Dedifferentiated amniotic fluid mesenchymal stem cell (primary cell): ENCODE results near the gene GM2A.
A peak's percentile ranks its signal among the peaks of the same experiment; 100 is the strongest.
"Not testable (repeated sequence)": the region's sequence is repeated elsewhere in the genome, so short reads cannot be mapped to it uniquely, and the experiment has no call there.

Experiments used
- DNase-seq: peaks from one replicate; pipeline ENCODE4 v3.0.0-alpha.2; 2016; ENCODE audit errors: extremely low spot score

Gene GM2A

GRCh38 chr5:151227918-151228447 lies 25.0 kb upstream of the GM2A start:
- no peak for DNase-seq

- DNase-seq: no peak
These were observed 24.0 kb upstream of the GM2A start for GRCh38 chr5:151228986-151229385.

DNA sequence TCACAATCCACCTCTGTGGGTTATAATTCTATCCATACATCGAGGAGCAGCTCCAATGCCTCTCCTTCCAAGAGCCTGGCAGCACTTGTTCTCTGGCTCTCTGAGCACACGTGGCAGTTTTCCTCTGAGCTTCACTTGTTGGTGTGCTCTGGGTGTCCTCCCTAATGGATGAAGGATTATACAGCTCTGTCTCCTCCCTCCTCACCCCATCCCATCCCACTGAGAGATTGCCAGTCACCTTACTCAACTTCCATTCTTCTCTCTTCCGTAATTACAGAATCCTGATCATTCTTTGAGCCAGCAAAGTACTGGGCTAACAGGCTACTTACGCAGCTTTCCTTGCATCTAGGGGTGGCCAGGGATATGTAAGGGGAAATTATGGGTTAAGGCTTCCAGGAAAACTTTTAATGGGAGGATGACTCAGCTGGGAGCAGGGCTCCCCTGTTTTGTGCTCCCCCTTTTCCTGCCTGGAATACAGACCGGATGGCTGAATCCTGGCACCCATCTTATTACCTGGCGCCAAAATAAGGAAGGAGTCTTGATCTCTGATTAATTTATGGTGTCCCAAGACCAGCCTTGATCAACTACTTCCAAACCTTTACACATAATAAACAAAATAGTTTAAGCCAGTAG lies 22.8 kb upstream of the GM2A start:
- DNase-seq: no peak

DNA sequence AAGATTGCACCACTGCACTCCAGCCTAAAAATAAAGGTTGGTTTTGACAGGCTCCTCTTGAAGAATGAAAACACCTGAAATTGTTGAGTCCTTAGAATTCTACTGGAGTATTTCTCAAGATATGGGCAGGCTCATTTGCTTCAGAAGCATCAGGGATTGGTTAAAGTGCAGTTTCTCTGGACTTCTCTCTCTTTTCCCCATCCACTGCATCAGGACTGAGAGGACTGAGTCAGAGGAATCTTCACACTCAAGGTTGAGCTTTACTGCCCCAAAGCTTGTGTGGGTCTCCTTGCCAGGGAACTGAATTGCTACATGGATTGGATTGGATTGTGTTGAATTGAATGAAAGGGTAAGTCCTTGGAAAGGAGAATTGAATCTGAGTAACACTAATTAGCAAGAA lies 21.6 kb upstream of the GM2A start:
- DNase-seq: no peak

DNA sequence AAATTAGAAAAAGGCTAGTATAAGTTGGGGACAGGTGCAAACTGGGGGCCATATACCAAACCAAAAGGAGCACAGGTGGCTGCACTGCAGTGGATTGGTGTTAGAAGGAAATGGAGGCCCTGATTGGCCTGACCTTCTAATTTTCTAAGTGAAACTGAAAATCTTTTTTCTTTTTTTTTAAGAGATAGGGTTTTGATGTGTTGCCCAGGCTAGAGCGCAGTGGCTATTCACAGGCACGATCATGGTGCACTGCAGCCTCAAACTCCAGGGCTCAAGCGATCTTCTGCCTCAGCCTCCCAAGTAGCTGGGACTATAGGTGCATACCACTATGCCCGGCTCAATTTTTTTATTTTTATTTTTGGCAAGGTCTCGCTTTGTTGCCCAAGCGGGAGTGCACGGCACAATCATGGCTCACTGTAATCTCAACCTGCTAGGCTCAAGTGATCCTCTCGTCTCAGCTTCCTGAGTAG lies 19.3 kb upstream of the GM2A start:
- no peak for DNase-seq

- DNase-seq: peak; percentile 21
These were observed 18.3 kb upstream of the GM2A start for GRCh38 chr5:151234476-151235238.

DNA sequence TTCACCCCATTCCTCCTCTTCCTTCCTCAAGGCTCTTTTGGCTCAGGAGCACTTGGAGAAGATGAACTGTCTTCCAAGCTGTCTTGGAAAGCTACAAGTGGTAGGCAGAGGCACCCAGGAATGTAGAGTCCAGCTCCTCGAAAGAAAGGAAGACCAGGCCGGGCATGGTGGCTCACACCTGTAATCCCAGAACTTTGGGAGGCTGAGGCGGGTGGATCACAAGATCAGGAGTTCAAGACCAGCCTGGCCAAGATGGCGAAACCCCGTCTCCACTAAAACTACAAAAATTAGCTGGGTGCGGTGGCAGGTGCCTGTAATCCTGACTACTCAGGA lies 17.8 kb upstream of the GM2A start:
- DNase-seq: not testable (repeated sequence)

GRCh38 chr5:151236888-151237287 lies 16.1 kb upstream of the GM2A start:
- DNase-seq: no peak

DNA sequence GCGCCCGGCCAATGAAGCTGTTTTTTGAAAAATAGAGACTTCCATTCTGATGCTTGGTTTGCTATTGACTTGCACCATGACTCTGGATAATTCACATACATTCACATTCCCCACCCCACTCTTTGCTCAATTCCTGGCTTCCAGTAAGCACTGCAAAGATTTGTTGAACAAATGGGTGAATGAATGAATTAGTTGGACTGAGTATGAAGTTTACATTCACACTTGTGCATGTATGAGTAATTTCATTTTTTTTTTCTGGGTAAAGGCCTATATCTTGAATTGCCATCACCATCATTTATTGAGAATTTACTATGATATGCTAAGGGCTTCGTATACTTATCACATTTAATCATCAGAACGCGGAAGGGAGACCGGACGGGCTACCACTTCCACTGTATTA lies 15.3 kb upstream of the GM2A start:
- no peak for DNase-seq

- DNase-seq: no peak
These were observed 14.7 kb upstream of the GM2A start for GRCh38 chr5:151238303-151238741.

GRCh38 chr5:151239237-151239861 lies 13.6 kb upstream of the GM2A start:
- DNase-seq: peak; percentile 31

- not testable (repeated sequence) for DNase-seq
These were observed 12.6 kb upstream of the GM2A start for GRCh38 chr5:151240268-151240835.

- DNase-seq: no peak
These were observed 11.9 kb upstream of the GM2A start for GRCh38 chr5:151240924-151241635.

- DNase-seq: no peak
These were observed 9.9 kb upstream of the GM2A start for GRCh38 chr5:151243127-151243526.

DNA sequence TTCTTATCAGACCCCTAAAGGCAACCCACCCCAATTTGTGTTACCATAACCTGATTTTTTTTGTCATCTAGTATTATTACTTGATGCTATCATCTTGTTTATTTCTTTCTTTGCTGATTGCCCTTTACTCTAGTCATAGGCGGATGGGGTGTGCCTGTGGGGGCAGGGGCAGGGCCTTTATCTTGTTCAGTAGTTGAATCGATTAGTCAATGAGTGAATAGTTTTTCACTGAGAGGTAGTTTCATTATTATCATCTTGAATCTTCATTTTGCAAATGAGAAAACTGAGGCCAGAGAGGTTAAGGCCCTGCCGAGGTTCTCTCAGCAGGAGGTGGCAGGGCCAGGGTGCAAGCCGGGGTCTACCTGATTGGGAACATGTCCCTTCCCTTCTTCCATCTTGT lies 9.4 kb upstream of the GM2A start:
- DNase-seq: no peak

DNA sequence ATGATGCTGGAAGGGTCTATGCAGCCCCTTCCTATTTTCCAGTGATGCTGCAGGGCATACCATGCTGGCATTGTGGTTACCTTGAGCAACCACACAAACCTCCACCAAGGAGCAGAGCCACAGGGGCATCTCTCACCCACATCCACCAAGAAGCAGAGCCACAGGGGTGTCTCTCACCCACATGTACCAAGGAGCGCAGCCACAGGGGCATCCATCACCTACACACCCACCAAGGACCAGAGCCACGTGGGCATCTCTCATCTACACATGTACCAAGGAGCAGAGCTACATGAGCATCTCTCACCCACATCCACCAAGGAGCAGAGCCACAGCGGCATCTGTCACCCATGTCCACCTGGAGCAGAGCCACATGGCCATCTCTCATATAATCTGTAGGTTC lies 8.8 kb upstream of the GM2A start:
- DNase-seq: no peak

DNA sequence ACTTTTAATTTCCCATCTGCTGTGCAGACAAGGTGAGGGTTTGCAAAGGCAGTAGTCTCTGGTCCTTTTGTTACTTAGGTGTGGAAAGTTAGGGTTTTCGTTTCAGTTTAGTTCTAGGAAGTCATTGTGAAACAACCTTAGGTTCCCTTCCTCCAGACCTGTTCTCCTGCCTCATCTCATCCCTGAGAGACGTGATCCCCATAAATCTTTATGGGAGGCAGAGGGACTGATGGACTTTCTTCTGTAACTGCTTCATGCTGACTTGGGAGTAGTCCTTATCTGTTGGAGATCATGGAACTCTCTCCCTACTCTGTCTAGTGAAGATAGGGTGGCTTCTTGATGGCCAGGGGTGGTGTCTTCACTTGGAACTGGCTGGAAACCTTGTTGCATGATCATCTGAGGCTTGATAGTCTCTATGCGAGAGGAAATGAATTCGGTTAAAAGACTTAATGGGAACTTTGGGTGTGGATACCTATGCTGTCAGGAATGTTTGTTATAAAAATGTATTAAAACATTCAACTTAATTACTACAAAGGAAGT lies 7.2 kb upstream of the GM2A start:
- DNase-seq: no peak

DNA sequence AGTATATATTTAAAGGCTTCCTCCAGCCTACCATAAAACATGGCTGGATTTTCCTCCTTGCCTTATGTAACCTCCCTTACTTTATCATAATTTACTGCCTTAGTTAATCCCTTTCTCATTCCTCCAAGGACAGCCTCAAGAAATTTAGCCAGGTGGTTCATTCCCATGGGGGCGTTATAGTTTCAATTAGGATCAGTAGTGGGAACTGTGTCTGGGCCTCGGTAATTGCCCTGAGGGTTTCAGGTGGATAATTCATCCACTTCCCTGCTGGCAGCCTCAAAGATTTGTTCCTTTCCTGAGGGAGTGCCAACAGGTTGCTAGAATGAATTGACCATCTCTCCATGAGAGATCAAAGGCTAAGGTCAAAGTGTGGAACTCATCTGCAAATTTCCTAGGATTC lies 4.3 kb upstream of the GM2A start:
- no peak for DNase-seq

DNA sequence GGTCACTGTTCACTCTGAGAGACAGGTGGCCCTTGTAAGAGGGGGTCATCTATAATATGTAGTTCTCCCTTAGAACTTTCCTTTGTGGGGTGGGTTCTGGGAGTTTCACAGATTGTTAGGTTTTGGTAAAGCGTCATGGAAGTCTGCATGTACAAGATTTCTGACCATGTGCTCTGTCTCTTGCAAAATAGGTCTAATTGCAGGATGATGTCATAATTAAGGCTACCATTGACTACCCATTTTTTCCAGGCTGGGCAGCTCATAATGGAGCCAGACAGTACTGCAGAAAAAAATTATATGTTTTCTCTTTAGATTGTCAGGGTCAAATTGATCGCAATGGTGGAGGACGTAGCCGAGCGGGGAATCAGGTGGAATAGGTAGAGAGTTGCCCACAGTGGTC lies 3.7 kb upstream of the GM2A start:
- no peak for DNase-seq

DNA sequence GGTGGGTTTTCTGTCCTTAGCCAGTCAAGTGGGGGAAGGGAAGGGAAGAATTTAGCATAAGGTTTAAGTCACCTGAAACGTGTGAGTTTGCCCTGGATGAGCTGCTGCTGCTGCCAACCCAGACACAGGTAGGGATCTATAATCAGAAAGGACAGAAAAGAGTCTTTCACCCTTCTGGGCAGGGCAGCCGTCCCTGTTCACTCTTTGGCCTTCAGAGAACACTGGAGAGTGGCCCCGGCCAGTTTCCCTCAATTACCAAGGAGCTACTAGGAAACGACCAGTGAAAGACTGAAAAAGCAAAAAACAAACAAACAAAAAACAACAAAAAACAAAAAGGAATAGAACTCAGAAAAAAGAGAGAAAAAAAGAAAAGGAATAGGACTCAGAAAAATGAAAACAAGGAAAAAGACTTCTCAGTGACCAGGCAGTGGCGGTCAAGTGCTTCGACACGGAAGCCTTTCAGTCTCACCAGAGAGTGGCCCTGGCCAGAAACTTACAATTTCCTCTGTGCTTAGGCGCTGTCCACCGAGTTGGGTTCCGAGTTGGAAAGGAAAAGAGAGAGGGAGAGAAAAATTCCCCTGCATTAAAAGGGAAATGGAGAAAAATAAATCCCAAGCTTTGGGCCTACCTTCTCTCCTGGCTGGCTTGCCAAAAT lies 2.5 kb upstream of the GM2A start:
- DNase-seq: no peak

GRCh38 chr5:151251001-151251551 lies 1.9 kb upstream of the GM2A start:
- no peak for DNase-seq
